ENCODE data around the gene PHOSPHO2.

- TF ChIP-seq CTCF (IDR thresholded peaks at IDR 0.05), result no peak
- TF ChIP-seq POLR2A (IDR thresholded peaks at IDR 0.05), result no peak
Observed at GRCh38 chr2:169716238-169716886, 22.1 kb downstream of the PHOSPHO2 start.
